HG02759 (cell line): ENCODE results near the gene CMIP.

Source experiments
- ATAC-seq: cut with Tn5 transposase; IDR thresholded peaks from one replicate; pipeline ENCODE4 v1.9.1; 2021; ENCODE audit warnings: mild to moderate bottlenecking, moderate library complexity; ENCODE audit not compliant: unreplicated experiment

CMIP gene

DNA sequence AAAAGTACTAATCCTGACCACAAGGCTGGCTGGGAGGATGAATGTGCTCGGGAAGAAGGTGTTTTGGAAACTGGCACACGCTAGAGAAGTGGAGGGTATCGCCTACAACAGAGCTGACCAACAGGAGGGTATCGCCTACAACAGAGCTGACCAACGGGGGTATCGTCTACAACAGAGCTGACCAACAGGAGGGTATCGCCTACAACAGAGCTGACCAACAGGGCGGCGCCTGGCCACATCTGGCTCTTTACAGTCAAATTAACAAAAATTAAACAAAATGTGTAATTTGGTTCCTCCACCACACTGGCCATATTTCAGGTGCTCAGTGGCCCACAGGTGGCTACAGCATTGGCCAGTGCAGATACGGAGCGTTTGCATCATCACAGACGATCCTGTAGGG, 153.5 kb downstream of the CMIP start:
- no peak for ATAC-seq

DNA sequence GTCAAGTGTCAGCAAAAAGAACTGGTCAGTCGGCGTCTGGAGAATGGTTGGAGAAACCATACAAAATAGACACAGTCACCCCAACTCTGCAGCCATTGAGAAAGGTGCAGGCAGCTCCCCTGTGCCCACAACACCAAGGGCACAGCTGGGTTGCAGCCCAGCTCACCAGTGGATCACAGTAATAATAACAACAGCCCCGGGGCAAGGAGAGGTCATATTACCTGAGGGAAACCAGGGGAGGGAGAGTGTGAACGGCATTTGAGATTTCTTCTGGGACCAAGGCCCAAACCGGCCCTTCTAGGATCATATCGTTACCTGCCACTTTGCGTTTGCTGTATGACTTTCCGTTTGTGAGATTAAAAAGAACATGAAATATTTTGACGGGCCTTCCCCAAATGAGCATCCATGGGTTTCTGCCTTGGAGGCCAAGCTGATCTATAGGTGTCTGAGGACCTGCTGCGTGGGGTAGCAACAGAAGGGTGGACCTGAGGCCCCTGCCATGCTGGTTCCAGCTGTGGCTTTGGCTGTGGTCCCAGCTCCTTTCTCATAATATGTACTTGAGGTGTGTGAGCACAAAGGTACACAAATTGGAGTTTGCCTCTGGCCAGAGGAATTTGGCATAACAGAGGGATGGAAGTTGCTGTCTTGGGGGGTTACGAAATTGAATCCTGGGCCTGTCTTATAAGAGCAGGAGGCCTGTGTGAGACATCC, 154.6 kb downstream of the CMIP start:
- ATAC-seq: no peak

DNA sequence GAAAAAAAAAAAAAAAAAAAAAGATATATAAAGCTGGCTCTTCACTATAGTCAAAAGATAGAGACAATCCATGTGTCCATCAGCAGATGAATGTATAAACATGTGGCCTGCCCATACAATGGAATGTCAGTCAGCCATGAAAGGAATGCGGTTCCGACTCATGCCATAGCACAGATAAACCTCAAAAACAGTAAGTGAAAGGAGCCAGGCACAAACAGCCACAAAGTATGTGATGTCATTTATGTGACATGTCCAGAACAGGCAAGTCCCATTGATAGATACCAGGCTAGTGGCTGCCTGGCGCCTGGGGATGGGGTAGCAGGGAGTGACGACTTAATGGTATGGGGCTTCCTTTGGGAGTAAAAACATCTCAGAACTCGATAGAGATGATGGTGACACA, 155.7 kb downstream of the CMIP start:
- ATAC-seq: no peak

DNA sequence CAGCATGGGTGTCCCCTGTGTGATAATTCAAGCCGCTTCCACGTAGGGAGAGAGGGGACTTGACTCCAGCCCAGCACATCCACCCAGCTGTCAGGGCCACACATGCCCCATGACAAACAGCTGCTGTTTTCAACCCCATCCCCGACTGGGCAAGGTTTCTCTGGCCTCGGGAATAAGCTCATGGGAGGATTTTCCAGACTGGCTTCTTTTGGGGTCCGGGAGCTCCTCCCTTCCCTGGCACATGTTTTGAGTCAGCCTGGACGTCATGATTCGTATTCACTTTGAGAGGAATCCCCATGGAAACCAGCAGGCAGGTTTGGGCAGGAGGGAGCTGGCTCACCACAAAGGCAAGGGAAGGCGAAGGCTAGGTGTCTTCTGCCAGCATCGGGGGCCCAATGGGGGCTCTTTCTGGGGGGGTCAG, 156.4 kb downstream of the CMIP start:
- ATAC-seq: no peak

DNA sequence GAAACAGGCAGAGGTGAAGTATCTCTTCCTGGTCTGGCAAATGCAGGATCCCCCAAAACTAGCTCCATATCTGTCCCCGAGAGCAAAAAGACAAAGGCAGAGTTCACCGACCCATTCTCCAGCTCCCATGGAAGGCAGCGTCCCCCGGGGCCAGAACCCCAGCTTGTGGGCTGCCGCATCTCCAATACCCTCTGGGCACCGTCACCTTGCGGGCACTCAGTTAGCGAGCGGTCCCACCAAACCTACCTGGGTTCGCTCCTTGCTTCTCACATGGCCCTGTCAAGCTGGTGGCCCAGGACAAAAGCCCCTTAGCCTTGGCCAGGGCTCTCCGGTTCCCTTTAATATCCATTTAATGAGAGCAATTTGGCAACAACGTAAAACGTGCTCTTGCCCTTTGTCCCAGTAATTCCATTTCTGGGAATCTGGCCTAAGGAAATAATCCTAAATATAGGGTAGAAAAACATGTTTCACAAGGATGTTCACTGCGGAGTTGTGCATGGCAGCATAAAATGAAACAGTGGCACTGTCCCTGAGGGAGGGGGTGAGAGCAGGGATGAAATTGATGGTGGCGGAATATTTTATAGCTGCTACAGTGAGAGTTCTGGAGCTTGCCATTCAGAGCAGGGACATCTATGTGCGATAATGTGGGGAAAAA, 157.1 kb downstream of the CMIP start:
- no peak for ATAC-seq

DNA sequence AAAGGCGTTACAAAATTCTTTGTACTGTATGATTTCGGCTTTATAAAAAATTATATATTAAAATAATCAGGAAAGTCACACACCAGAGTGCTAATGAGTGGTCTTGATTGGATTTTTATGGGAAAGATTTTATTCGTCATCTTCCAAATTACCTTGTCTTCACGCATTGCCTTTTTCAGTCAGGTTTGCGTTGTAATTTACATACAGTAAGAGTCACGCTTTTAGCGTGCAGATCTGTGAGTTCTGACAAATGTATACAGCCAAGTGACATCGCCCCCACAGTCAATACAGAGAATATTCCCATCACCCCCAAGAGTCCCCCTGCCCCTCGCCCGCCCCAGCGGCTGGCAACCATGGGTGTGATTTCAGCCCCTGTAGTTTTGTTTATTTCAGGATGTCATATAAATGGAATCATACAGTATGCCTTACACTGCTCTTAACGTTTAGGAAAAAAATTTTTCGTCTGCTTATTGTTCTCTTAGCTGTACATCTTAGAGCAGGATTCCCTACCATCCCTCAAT, 157.7 kb downstream of the CMIP start:
- ATAC-seq: no peak

DNA sequence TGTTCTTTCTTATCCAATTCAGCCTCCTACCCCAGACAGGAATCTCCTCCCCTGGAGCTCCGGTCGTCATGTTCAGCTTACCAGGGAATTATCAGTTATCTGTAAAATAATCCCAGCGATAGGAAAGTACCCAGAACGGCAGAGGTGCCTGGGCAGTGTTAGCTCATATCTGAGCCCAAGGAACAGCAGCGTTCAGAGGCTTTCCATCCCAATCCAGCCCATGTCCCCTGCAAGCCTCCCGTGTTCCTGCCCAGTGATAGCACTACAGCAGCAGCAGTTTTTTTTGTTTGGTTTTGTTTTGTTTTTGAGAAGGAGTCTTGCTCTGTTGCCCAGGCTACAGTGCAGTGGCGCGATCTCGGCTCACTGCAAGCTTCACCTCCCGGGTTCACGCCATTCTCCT, 158.2 kb downstream of the CMIP start:
- no peak for ATAC-seq

DNA sequence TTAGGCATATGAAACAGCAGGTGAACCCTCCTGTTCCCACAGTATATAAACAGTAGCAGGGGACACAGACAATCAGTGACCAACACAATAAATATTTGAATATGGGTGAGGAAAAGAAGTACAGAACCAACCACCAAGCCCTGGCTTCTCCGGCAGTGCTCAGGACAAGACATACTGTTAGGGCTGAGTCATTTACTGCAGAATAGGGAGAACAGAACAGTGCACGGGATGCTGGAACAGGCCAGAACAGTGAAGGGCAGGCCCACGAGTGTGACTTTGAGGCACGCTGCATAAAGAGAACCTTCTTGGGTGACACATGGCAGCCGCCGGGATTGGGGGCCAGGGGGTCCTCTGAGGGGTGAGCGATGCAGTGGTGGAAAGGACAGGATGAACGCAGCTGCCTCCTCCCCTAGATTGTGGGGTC, 160.4 kb downstream of the CMIP start:
- ATAC-seq: no peak

DNA sequence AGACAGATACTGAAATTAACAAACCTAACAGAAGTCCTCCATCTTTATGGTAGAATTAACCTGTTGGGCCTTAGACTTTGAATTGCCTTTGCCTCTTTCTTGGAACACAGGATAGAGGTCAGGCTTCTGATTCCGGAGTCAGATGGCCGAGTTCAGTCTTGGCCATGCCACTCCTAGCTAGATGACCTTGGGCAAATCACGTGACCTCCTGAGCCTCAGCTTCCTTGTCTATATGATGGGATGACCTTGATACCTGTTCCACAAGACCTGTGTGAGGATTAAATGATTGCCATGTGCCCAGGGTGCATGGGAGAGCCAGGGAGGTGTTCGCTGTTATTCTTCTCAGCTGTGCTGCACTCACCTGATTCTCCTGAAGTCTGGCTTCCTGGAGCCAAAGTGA, 161.4 kb downstream of the CMIP start:
- ATAC-seq: no peak

DNA sequence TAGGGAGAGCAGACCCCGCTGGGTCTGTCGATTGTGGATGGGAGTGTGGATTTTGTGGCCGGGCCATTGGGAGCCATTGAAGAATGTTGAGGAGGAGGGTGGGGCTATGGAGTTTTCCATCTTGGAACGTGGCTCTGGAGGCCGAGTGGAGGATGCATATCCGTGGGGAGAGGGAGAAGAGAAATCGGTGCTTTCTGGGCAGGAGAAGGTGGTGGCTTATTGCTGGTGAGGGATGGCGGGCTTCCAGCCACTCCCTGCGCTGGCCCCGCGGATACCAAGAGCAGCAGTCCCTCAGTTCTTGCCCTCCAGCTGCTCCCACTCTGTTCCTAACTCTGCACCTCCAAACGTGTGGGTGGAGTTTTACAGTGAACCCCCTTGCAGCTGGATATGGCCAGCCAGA, 162.4 kb downstream of the CMIP start:
- ATAC-seq: no peak

DNA sequence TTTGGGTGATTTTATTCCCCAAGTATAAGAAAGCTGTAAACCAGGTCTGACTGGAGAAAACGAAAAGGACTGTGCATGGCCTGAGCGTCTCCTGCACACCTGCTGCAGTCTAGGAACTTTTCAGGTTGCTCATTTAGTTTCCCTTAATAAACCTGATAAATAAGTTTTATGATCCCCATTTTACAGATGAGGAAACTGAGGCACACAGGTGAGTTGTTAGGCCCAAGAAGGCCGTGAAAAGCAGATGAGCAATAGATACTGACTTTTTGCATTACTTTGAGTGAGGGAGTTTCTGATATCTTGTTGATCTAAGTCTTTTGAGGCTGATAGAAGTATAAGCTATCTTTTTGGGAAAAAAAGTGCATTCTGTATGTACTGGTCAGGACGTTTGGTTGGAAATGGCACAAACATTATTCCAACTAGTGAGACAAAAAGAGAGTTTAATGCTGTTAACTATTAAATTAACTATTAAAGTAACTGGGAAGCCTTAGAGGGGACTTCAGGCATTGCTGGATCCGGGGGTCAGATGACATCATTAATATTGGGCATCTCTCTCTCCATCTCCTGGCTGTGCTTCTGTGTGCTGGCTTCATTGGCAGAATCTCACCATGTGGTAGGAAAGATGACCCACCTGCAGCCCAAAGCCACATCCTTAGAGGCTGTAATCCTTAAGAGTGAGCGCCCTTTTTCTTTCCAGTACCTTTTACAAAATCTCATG, 163.4 kb downstream of the CMIP start:
- ATAC-seq: peak; percentile 27

DNA sequence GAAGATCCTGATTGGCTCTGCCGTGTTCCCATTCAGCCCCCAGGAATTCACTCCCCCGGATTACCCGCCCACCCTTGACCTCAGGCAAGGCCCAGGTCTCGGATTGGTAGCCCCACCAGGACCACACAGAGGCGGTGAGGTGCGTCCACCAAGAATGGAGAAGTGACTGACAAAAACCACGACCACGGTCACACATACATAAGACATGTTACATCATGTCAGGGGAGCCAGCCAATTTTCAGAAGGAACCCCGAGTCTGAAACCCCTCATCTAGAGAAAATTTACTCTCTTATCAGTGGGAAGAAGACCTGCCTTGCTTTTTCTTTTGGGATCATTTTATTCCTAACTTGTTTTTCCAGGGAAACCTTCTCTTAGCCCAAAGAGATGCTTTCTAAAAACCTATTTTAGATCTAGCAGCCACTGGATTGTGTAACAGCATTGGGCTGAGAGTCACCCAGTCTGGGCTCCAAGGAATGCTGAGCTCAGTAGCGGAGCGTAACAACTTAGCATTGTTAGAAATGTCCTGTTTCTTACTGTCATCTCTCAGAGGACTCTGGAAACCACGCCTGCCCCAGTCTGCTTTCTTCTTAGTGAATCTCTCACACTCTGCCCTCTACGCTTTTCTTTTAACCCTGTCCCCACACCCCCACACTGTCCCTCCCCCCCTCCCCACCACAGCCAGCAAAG, 164.1 kb downstream of the CMIP start:
- peak; percentile 58 for ATAC-seq

DNA sequence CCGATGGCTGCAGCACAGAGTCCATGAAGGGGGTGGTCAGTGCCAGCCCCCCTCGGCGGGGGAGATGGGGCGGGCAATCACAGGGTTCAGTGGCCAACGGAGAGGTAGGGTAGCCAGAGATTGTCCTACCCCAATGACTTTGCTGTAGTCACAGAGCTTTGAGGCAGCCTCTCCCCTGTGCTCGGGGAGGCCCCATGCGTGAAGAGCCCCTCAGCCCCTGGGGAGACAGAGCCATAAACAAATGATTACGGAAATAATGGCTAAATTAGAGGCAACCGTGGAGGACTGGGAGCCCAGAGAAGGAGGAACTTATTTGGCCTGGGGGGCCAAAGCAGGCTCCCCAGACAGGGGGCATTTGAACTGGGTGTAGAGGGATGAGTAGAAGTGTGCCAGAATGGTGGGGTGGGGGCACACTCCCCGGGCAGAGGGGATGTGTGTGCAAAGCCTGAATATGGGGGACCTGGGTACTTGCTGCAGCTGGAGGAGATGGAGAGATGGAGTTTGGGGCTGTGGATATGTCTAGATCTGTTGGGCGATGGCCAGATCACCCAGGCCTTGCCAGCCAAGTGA, 164.8 kb downstream of the CMIP start:
- ATAC-seq: no peak

DNA sequence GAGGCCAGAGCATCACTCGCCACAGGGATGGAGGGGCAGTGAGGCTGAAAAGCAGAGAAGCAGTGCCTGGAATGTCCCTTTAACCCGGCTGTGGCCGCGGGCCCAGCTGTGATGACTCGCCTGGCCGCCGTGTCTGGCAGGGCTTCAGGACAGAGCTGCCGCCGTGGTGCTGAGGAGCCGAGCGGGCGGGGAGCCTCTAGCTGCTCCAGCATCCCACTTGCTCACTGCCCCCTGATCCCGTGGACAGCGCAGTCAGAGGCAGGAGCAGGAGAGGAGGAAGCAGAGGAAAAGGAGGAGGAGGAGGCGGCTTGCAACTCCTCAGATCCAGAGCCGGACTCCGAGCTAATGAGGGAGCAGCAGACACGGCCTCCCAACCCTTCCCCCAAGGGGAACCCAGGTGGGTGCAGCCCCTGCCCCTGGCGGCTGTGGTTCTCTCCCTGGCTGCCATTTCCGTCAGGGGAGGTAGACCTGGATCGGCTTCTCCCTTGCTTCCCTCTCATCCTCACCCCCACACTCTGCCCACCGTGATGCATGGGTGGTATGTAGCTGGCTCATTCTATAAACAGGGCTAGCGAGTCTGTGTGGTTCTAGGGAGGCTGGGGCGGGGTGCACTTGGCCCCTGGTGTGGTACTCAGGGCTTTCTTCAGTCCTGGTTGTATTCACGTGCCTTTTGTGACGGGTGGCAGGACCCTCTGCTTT, 165.7 kb downstream of the CMIP start:
- ATAC-seq: no peak

DNA sequence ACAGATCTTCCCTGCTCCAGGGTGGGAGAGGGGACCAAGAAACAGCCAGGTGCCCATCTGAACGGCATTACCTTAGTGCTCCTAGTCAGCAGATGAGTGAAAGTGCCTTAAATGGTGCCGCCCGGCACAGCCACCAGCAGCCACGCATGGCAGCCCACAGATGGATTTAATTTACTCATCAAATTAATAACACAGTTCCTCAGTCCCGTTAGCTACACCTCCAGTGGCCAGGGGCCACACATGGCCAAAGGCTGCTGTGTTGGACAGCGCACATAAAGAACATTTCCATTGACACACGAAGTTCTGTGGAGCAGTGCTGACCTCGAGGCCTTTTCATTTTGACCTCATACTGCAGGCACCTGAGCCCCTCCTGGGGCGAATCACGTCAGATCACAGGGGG, 166.3 kb downstream of the CMIP start:
- no peak for ATAC-seq

DNA sequence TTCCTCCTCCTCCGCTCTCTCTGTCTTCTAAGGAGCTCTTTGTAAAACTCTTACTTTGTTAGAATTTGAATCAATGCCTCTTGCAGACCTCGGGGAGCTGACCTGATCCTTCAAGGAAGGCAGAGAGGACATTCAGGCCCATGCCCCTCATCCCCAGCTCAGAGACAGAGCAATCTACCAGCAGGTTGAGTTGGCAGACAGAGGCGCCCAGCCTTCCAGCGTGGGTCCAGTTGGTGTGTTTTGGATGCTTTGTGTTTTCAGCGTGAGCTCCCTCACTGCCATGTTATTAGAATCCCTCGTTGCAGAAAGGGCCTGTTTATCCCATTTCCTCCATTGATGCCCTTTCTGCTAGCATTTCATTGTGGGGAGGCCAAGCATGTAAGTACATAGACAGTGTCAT, 167.1 kb downstream of the CMIP start:
- no peak for ATAC-seq

DNA sequence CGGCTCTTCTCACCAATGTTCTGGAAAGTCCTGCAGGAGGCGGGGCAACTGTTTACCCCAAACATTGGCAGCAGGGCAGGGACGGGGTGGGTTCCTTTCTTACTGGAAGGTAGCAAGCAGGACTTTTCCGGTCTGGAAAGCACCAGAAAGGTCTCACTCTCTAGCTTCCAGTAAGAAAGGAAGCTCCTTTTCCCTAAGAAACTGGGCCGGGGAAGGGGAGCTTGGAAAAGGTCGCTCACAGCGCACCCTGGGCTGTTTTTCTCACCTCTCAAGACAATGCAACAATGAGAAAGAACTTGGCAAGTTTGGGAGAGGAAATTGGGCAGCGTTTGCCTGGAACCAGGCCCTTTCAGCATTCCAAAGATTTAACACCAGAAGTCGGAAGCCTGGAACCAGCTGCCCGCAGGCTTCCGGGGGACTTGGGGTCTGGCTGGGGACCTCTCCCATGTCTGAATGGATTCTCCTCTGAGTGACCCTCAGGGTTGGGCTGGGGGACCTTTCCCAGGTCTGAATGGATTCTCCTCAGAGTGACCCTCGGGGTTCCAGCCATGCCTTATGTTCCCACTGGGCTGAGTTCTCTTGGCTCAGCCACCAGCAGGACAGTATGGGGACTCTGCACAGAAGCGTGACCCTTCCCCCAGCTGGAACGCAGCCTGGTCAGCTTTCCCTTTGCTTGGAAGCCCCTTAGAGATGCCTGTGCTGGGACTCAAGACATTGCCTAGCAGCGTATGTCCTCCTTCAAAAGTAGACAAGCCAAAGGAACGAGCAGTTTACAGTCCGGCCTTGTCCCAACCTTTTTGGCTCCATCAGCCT, 167.9 kb downstream of the CMIP start:
- ATAC-seq: no peak

DNA sequence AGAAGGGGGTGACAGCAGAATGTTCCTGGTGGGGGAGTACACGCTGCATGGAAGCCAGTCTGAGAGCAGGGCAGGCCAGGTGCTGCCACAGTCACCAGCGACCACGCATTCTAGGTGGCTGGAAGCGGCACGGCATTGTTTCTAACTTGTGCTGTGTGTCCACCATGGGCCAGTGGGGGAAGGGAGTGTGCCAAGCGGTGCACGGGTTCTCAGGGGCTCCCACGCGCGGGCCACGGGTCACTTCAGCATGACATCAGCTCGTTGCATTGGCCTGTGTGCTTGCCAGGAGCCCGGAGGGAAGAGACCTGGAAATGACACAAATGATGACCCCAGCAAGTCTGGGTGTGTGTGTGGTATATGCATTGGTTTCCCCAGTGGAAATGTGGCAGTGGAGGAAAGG, 169.6 kb downstream of the CMIP start:
- no peak for ATAC-seq

DNA sequence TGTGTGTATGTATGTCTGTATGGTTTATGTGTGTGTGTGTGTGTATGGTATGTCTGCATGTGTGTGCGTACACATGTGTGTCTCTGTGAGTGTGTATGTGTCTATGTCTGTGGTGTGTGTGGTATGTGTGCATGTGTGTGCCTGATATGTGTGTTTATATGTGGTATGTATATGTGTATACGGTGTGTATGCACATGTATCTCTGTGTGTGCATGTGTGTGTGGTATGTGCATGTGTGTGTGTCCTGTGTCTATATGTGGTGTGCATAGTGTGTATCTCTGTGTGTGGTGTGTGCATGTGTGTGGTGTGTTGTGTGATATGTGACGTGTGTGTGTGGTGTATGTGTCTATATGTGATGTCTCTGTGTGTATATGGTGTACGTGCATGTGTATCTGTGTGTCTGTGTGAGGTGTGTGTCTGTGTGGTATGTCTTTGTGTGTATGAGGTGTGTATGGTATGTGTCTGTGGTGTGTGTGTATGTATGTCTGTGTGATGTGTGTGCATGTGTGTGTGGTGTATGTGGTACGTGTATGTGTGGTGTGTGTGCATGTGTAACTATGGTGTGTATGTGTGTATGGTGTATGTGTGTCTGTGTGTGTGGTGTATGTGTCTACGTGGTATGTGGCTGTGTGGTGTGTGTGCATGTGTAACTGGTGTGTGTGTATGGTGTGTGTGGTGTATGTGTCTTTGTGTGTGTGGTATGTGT, 170.2 kb downstream of the CMIP start:
- ATAC-seq: no peak
